NT2/D1 (cell line): ENCODE results near the gene RBSN.

Source experiments
- SUZ12 ChIP-seq: IDR thresholded peaks from 2 replicates; pipeline ENCODE4 v1.6.1; 2011; ENCODE audit not compliant: insufficient read length, insufficient read depth; ENCODE audit errors: extremely low read depth
- YY1 ChIP-seq: IDR thresholded peaks from 2 replicates; pipeline ENCODE4 v1.6.1; 2011; ENCODE audit not compliant: insufficient read length, insufficient read depth
- ZNF274 ChIP-seq: IDR thresholded peaks from 2 replicates; pipeline ENCODE4 v1.6.1; 2011; ENCODE audit warnings: mild to moderate bottlenecking, low read depth, low read length

DNA sequence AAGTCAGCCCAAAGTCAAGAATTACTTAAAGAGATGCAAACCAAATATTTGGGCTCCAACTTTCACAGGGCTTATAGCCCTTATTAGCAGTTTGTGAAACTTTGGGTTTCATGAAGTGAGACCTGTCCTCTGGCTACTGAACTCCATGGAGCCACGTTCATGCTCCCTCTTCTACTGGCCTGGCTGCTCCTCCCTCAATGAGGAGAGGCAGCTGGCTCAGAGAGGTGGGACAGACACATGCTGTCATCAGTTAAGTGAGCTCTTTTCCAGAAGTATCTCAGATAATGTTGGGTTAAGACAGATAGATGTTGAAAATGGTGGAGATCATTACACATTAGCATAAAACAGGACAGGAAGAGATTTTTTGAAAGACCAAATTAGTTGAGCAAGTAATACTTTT lies 53.3 kb downstream of the RBSN start:
- TF ChIP-seq SUZ12 (no peak), YY1 (no peak), ZNF274 (no peak)
